ENCODE measurements around the gene ITPKC.

ITPKC gene

GRCh38 chr19:40672573-40673299, 44.2 kb upstream of the ITPKC start:
- H3K4me3 ChIP-seq (ENCODE audit: low read depth, low read length), result no peak overlapping the region
- no peak for DNase-seq (ENCODE audit: low read depth, low spot score)
- POLR2A ChIA-PET, result interaction anchor here (0.6 kb wide), 1 partner anchor 9 kb away, joined by 3 read pairs; no protein-coding TSS in a partner anchor
- CTCF ChIA-PET, result interaction anchor here (1.0 to 3.5 kb wide), 3 partner anchors 9 to 38 kb away, joined by 3 to 16 read pairs (median 4); no protein-coding TSS in a partner anchor
- TF ChIP-seq CTCF (IDR thresholded peaks at IDR 0.05; ENCODE audit: insufficient read depth, low read length, missing control alignments), result no peak

GRCh38 chr19:40673397-40673796, 43.5 kb upstream of the ITPKC start:
- ChIA-PET CTCF (interaction anchor here (0.8 to 3.5 kb wide), 2 partner anchors 10 to 133 kb away, joined by 3 to 16 read pairs; no protein-coding TSS in a partner anchor), POLR2A (interaction anchor here (0.6 to 1.0 kb wide), 2 partner anchors 9 kb away, joined by 3 read pairs; no protein-coding TSS in a partner anchor)
- DNase-seq (ENCODE audit: low read depth, low spot score), result no peak
- H3K4me3 ChIP-seq (ENCODE audit: low read depth, low read length), result no peak overlapping the region
- TF ChIP-seq CTCF (IDR thresholded peaks at IDR 0.05; ENCODE audit: insufficient read depth, low read length, missing control alignments), result no peak

GRCh38 chr19:40674291-40674690, 42.6 kb upstream of the ITPKC start:
- no peak for TF ChIP-seq CTCF (IDR thresholded peaks at IDR 0.05; ENCODE audit: insufficient read depth, low read length, missing control alignments)
- no peak overlapping the region for H3K4me3 ChIP-seq (ENCODE audit: low read depth, low read length)
- CTCF ChIA-PET, result interaction anchor here (0.8 to 3.5 kb wide), 2 partner anchors 11 to 132 kb away, joined by 3 to 16 read pairs; no protein-coding TSS in a partner anchor
- DNase-seq (ENCODE audit: low read depth, low spot score), result no peak
- POLR2A ChIA-PET, result interaction anchor here (1.0 kb wide), 1 partner anchor 9 kb away, joined by 3 read pairs; no protein-coding TSS in a partner anchor

GRCh38 chr19:40677156-40677555, 39.8 kb upstream of the ITPKC start:
- CTCF ChIA-PET, result interaction anchor here (1.8 kb wide), 1 partner anchor 14 kb away, joined by 4 read pairs; no protein-coding TSS in a partner anchor
- no peak for DNase-seq (ENCODE audit: low read depth, low spot score)
- POLR2A ChIA-PET, result no interaction called here
- H3K4me3 ChIP-seq (ENCODE audit: low read depth, low read length), result no peak overlapping the region
- no peak for TF ChIP-seq CTCF (IDR thresholded peaks at IDR 0.05; ENCODE audit: insufficient read depth, low read length, missing control alignments)

- DNase-seq (ENCODE audit: low read depth, low spot score), result no peak
- ChIA-PET CTCF (no interaction called here), POLR2A (no interaction called here)
- no peak for TF ChIP-seq CTCF (IDR thresholded peaks at IDR 0.05; ENCODE audit: insufficient read depth, low read length, missing control alignments)
- no peak overlapping the region for H3K4me3 ChIP-seq (ENCODE audit: low read depth, low read length)
Measured at GRCh38 chr19:40681039-40681438, 35.9 kb upstream of the ITPKC start.

GRCh38 chr19:40682431-40682964, 34.4 kb upstream of the ITPKC start:
- no peak for TF ChIP-seq CTCF (IDR thresholded peaks at IDR 0.05; ENCODE audit: insufficient read depth, low read length, missing control alignments)
- POLR2A ChIA-PET, result interaction anchor here (1.1 kb wide), 1 partner anchor 9 kb away, joined by 3 read pairs; no protein-coding TSS in a partner anchor
- no peak for DNase-seq (ENCODE audit: low read depth, low spot score)
- CTCF ChIA-PET, result interaction anchor here (1.2 to 3.0 kb wide), 3 partner anchors 10 to 137 kb away, joined by 3 to 8 read pairs (median 4); no protein-coding TSS in a partner anchor
- no peak overlapping the region for H3K4me3 ChIP-seq (ENCODE audit: low read depth, low read length)
